Measurements from ENCODE around the gene CFAP77.

- no peak for TF ChIP-seq CTCF (IDR thresholded peaks at IDR 0.05)
- no peak for TF ChIP-seq POLR2A (IDR thresholded peaks at IDR 0.05)
- TF ChIP-seq POLR2AphosphoS5 (IDR thresholded peaks at IDR 0.05), result no peak
Observed at GRCh38 chr9:132516301-132516700, 106.3 kb downstream of the CFAP77 start.

Data from breast epithelium (tissue), 3 donors.